PC-3 (cell line): ENCODE measurements around the gene LIMS2.

ENCODE experiments used
- EZH2 ChIP-seq: fragments of 300-600 bp; sonication (generic); IDR thresholded peaks from one replicate; pipeline ENCODE4 v1.6.1; 2017; ENCODE audit warnings: antibody characterized with exemption, mild to moderate bottlenecking, low read length; ENCODE audit not compliant: unreplicated experiment
- TF ChIP-seq, protein P1 (sequence below): fragments of 300-600 bp; sonication (generic); conservative IDR thresholded peaks from 2 replicates; pipeline ENCODE4 v1.5.1; 2017; ENCODE audit warnings: antibody characterized with exemption, low read depth, mild to moderate bottlenecking, low read length

DNA sequence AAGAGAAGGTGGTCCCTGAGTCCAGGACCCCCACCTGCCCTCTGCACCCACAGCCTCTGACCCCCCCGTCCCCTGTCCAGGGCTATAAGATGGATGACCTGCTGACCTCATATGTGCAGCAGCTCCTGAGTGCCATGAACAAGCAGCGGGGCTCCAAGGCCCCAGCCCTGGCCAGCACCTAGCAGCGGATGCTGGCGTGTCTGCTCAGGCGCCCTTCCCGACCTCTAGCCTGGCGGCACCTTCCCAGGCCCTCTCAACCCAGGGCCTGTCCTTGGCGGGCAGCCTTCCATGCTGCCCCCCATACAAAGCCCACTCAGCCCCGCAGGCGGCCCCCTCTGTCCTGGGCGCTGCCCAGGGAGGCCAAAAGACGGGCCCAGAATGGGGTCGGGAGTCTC, 38.1 kb downstream of the LIMS2 start:
- no peak for TF ChIP-seq EZH2
- TF ChIP-seq, protein P1, sequence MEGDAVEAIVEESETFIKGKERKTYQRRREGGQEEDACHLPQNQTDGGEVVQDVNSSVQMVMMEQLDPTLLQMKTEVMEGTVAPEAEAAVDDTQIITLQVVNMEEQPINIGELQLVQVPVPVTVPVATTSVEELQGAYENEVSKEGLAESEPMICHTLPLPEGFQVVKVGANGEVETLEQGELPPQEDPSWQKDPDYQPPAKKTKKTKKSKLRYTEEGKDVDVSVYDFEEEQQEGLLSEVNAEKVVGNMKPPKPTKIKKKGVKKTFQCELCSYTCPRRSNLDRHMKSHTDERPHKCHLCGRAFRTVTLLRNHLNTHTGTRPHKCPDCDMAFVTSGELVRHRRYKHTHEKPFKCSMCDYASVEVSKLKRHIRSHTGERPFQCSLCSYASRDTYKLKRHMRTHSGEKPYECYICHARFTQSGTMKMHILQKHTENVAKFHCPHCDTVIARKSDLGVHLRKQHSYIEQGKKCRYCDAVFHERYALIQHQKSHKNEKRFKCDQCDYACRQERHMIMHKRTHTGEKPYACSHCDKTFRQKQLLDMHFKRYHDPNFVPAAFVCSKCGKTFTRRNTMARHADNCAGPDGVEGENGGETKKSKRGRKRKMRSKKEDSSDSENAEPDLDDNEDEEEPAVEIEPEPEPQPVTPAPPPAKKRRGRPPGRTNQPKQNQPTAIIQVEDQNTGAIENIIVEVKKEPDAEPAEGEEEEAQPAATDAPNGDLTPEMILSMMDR: no peak
